Activated CD4-positive, alpha-beta T cell treated with anti-CD3 and anti-CD28 coated beads, Interleukin-2, amount 10 ng/mL, durations not matched to agents 7 days and 5 days (primary cell): Measurements from ENCODE around the gene FOCAD. TPM values are rescaled to one million over a fixed set of nuclear protein-coding genes. Genes with fewer than 3 reads are reported as not detected.
A peak's percentile ranks its signal among the peaks of the same experiment; 100 is the strongest.
"Not testable (repeated sequence)": the region's sequence is repeated elsewhere in the genome, so short reads cannot be mapped to it uniquely, and the experiment has no call there.

Experiments used
- CTCF ChIA-PET: fragments of 350-600 bp; sonication (Branson Sonifier 250); formaldehyde crosslinking; loops from one replicate; lab custom pipeline; 2021; ENCODE audit warnings: antibody characterized with exemption; lab: Charles Lee
- POLR2A ChIA-PET: fragments of 350-600 bp; sonication (Branson Sonifier 250); formaldehyde crosslinking; loops from one replicate; lab custom pipeline; 2021; ENCODE audit warnings: antibody characterized with exemption; lab: Charles Lee
- DNase-seq: peaks from one replicate; pipeline ENCODE4 v3.0.0-alpha.2; 2020
- H3K27ac Mint-ChIP-seq: one replicate; pipeline ENCODE4 v1.8.0; 2021; ENCODE audit warnings: mild to moderate bottlenecking, moderate library complexity, mixed read lengths
- H3K27me3 Mint-ChIP-seq: one replicate; pipeline ENCODE4 v1.8.0; 2021; ENCODE audit warnings: mixed read lengths
- H3K36me3 Mint-ChIP-seq: one replicate; pipeline ENCODE4 v1.8.0; 2021; ENCODE audit warnings: low read depth, mixed read lengths
- H3K4me1 Mint-ChIP-seq: one replicate; pipeline ENCODE4 v1.8.0; 2021; ENCODE audit warnings: mixed read lengths
- H3K4me3 Mint-ChIP-seq: one replicate; pipeline ENCODE4 v1.8.0; 2021; ENCODE audit warnings: mild to moderate bottlenecking, moderate library complexity, mixed read lengths
- H3K9me3 Mint-ChIP-seq: one replicate; pipeline ENCODE4 v1.8.0; 2021; ENCODE audit warnings: mixed read lengths
- total RNA-seq, 2 experiments: library from RNA; stranded (reverse); gene quantifications; one replicate each; pipeline ENCODE4 v1.2.3, GENCODE V29; 2021

Gene FOCAD
- total RNA-seq, 2 experiments from 2014 or later = 31.4 to 32.1 TPM

GRCh38 chr9:20651939-20652338, 32.1 kb upstream of the FOCAD start:
- Mint-ChIP-seq H3K27ac (no peak overlapping the region), H3K4me3 (no peak overlapping the region), H3K36me3 (no peaks in the 10 kb centered on the region), H3K4me1 (peaks cover 2% of the 10 kb centered on the region), H3K27me3 (peaks cover 6% of the 10 kb centered on the region), H3K9me3 (no peaks in the 10 kb centered on the region)
- ChIA-PET CTCF (interaction anchor here (1.0 kb wide), 1 partner anchor 12 kb away, joined by 4 read pairs; no protein-coding TSS in a partner anchor), POLR2A (no interaction called here)
- no peak for DNase-seq

- POLR2A ChIA-PET, H3K36me3 Mint-ChIP-seq, H3K4me1 Mint-ChIP-seq, H3K27me3 Mint-ChIP-seq, H3K27ac Mint-ChIP-seq, H3K9me3 Mint-ChIP-seq, H3K4me3 Mint-ChIP-seq: not testable (repeated sequence)
- DNase-seq = peak; percentile 35
- CTCF ChIA-PET = interaction anchor here (1.5 kb wide), 1 partner anchor 36 kb away, joined by 4 read pairs; the partner anchor contains the start of gene MLLT3
Measured at GRCh38 chr9:20658246-20658667, 25.8 kb upstream of the FOCAD start.

- H3K27ac Mint-ChIP-seq = no peak overlapping the region
- H3K9me3 Mint-ChIP-seq = no peaks in the 10 kb centered on the region
- CTCF ChIA-PET = interaction anchor here (0.6 to 1.5 kb wide), 2 partner anchors 37 to 359 kb away, joined by 3 to 4 read pairs; partner anchors contain the start of gene MLLT3
- POLR2A ChIA-PET = no interaction called here
- peaks cover 5% of the 10 kb centered on the region for H3K27me3 Mint-ChIP-seq
- no peaks in the 10 kb centered on the region for H3K36me3 Mint-ChIP-seq
- H3K4me1 Mint-ChIP-seq = peaks cover 4% of the 10 kb centered on the region
- no peak overlapping the region for H3K4me3 Mint-ChIP-seq
- DNase-seq = no peak
Measured at GRCh38 chr9:20658677-20659473, 25.2 kb upstream of the FOCAD start.

GRCh38 chr9:20659474-20659967, 24.5 kb upstream of the FOCAD start:
- no peak overlapping the region for H3K27ac Mint-ChIP-seq
- POLR2A ChIA-PET = no interaction called here
- CTCF ChIA-PET = interaction anchor here (0.6 to 1.5 kb wide), 2 partner anchors 37 to 359 kb away, joined by 3 to 4 read pairs; partner anchors contain the start of gene MLLT3

GRCh38 chr9:20662156-20662555, 21.9 kb upstream of the FOCAD start:
- H3K27me3 Mint-ChIP-seq = peaks cover 5% of the 10 kb centered on the region
- no peak overlapping the region for H3K4me3 Mint-ChIP-seq
- no peak overlapping the region for H3K27ac Mint-ChIP-seq
- no peaks in the 10 kb centered on the region for H3K9me3 Mint-ChIP-seq
- ChIA-PET CTCF (interaction anchor here (1.1 kb wide), 1 partner anchor 18 kb away, joined by 3 read pairs; no protein-coding TSS in a partner anchor), POLR2A (no interaction called here)
- no peak for DNase-seq
- peaks cover 2% of the 10 kb centered on the region for H3K4me1 Mint-ChIP-seq
- H3K36me3 Mint-ChIP-seq = no peaks in the 10 kb centered on the region

More at GRCh38 chr9:20659474-20659967, 24.5 kb upstream of the FOCAD start:
- Mint-ChIP-seq H3K4me1 (peaks cover 4% of the 10 kb centered on the region), H3K9me3 (no peaks in the 10 kb centered on the region), H3K27me3 (peaks cover 5% of the 10 kb centered on the region), H3K36me3 (no peaks in the 10 kb centered on the region), H3K4me3 (no peak overlapping the region)
- DNase-seq = no peak

- no peak overlapping the region for H3K27ac Mint-ChIP-seq
- POLR2A ChIA-PET = no interaction called here
- no peaks in the 10 kb centered on the region for H3K9me3 Mint-ChIP-seq
- H3K27me3 Mint-ChIP-seq = peaks cover 8% of the 10 kb centered on the region
- no peak overlapping the region for H3K4me3 Mint-ChIP-seq
- CTCF ChIA-PET = interaction anchor here (0.7 to 1.1 kb wide), 2 partner anchors 17 to 77 kb away, joined by 3 read pairs; no protein-coding TSS in a partner anchor
- DNase-seq = no peak
- peaks cover 2% of the 10 kb centered on the region for H3K4me1 Mint-ChIP-seq
- H3K36me3 Mint-ChIP-seq = no peaks in the 10 kb centered on the region
Measured at GRCh38 chr9:20663133-20663532, 20.9 kb upstream of the FOCAD start.

GRCh38 chr9:20664501-20664900, 19.6 kb upstream of the FOCAD start:
- Mint-ChIP-seq H3K27me3 (peaks cover 8% of the 10 kb centered on the region), H3K9me3 (no peaks in the 10 kb centered on the region), H3K4me3 (no peak overlapping the region), H3K36me3 (no peaks in the 10 kb centered on the region), H3K4me1 (peaks cover 2% of the 10 kb centered on the region), H3K27ac (no peak overlapping the region)
- CTCF ChIA-PET = interaction anchor here (0.6 to 1.4 kb wide), 2 partner anchors 20 to 307 kb away, joined by 3 read pairs; partner anchors contain the start of gene FOCAD
- POLR2A ChIA-PET = no interaction called here
- DNase-seq = no peak

- ChIA-PET POLR2A (no interaction called here), CTCF (no interaction called here)
- Mint-ChIP-seq H3K27ac (no peak overlapping the region), H3K36me3 (no peaks in the 10 kb centered on the region), H3K27me3 (peaks cover 3% of the 10 kb centered on the region), H3K4me3 (no peak overlapping the region), H3K9me3 (no peaks in the 10 kb centered on the region), H3K4me1 (no peaks in the 10 kb centered on the region)
- DNase-seq = no peak
Measured at GRCh38 chr9:20670395-20670794, 13.7 kb upstream of the FOCAD start.

- POLR2A ChIA-PET = no interaction called here
- H3K27ac Mint-ChIP-seq = no peak overlapping the region
Measured at GRCh38 chr9:20671635-20672034, 12.4 kb upstream of the FOCAD start.

GRCh38 chr9:20673537-20673936, 10.5 kb upstream of the FOCAD start:
- H3K27ac Mint-ChIP-seq, H3K4me1 Mint-ChIP-seq, H3K4me3 Mint-ChIP-seq, H3K9me3 Mint-ChIP-seq, CTCF ChIA-PET, H3K27me3 Mint-ChIP-seq, DNase-seq, H3K36me3 Mint-ChIP-seq, POLR2A ChIA-PET: not testable (repeated sequence)

More at GRCh38 chr9:20671635-20672034, 12.4 kb upstream of the FOCAD start:
- Mint-ChIP-seq H3K4me1 (no peaks in the 10 kb centered on the region), H3K9me3 (no peaks in the 10 kb centered on the region), H3K36me3 (no peaks in the 10 kb centered on the region), H3K27me3 (peaks cover 3% of the 10 kb centered on the region), H3K4me3 (no peak overlapping the region)
- CTCF ChIA-PET = interaction anchor here (0.6 to 1.5 kb wide), 2 partner anchors 9 to 210 kb away, joined by 4 to 9 read pairs; no protein-coding TSS in a partner anchor
- no peak for DNase-seq

GRCh38 chr9:20681467-20681866, 2.6 kb upstream of the FOCAD start:
- H3K36me3 Mint-ChIP-seq = peaks cover 1% of the 10 kb centered on the region
- CTCF ChIA-PET = interaction anchor here (0.6 to 2.8 kb wide), 3 partner anchors 10 to 31 kb away, joined by 3 to 9 read pairs (median 3); no protein-coding TSS in a partner anchor
- H3K27me3 Mint-ChIP-seq = no peaks in the 10 kb centered on the region
- H3K9me3 Mint-ChIP-seq = no peaks in the 10 kb centered on the region
- H3K4me3 Mint-ChIP-seq = no peak overlapping the region
- H3K27ac Mint-ChIP-seq = no peak overlapping the region
- POLR2A ChIA-PET = no interaction called here
- no peak for DNase-seq
- H3K4me1 Mint-ChIP-seq = peaks cover 27% of the 10 kb centered on the region

GRCh38 chr9:20683351-20684034, 566 bp upstream of the FOCAD start:
- H3K4me3 Mint-ChIP-seq = peak overlapping the region; percentile 84

More at GRCh38 chr9:20683351-20684034, 566 bp upstream of the FOCAD start:
- Mint-ChIP-seq H3K36me3 (peaks cover 1% of the 10 kb centered on the region), H3K27ac (peak overlapping the region; percentile 65), H3K9me3 (no peaks in the 10 kb centered on the region), H3K27me3 (no peaks in the 10 kb centered on the region), H3K4me1 (peaks cover 29% of the 10 kb centered on the region)
- peak; percentile 45 for DNase-seq
- ChIA-PET POLR2A (no interaction called here), CTCF (interaction anchor here (0.6 to 1.8 kb wide), 8 partner anchors 17 to 699 kb away, joined by 3 to 8 read pairs (median 3); partner anchors contain the start of gene MLLT3)
